Activated CD8-positive, alpha-beta memory T cell treated with anti-CD3 and anti-CD28 coated beads, Interleukin-2, amount 50 U/mL, for 24 hours (primary cell): ENCODE measurements around the gene PINLYP.

Experiments used
- DNase-seq: peaks from one replicate; pipeline ENCODE4 v3.0.0-alpha.2; 2020; ENCODE audit errors: extremely low read depth

The PINLYP gene

DNA sequence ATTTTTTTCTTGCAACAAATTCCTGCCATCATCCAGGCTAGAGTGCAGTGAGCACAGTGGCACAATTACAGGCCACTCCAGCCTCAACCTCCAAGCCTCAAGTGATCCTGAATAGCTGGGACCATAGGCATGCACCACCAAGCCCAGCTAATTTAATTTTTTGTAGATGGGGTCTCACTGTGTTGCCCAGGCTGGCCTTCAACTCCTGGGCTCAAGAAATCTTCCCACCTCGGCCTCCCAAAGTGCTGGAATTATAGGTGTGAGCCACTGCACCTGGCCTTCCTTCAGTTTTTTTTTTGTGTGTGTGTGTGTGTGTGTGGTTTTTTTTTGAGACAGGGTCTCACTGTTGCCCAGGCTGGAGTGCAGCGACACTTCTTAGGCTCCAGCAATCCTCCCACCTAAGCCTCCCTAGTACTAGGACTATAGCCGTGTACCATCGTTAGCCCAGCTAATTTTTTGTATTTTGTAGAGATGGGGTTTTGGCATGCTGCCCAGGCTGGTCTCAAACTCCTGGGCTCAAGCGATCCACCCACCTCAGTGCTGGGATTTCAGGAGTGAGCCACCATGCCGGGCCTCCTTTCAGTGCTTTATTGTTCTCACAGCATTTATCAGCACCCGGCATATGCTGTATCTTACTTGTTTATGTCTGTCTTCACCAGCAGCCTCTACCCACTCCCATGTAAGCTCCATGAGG, 30.4 kb downstream of the PINLYP start:
- DNase-seq, result no peak

DNA sequence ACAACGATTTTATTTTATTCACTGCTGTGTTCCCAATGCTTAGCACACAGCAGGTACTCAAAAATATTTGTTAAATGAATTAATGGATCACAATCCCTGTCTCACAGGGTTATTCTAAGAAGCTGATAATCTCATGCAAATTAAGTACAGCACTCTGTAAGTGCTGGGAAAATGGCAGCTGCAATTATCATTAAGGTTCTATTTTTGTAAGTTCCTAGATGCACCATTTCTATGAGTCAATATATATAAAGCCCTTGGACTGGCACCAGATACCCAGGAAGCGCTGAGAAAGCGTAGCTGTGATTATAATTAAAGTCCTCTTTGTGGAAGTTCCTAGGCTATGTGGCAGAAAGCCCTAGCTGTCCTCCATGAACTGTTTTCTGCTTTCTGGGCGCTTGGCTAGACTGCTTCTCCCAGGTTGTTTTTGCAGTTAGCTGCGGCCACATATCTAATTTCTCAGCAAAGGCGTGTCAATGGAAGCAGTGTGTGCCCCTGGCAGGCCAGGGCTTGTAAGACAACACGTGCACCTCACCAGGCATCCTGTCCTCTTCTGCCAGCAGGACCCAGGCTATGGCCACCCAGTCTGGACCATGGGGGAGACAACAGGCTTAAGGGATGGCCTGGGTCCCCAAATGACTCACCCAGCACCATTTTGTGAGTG, 31.1 kb downstream of the PINLYP start:
- DNase-seq, result no peak

DNA sequence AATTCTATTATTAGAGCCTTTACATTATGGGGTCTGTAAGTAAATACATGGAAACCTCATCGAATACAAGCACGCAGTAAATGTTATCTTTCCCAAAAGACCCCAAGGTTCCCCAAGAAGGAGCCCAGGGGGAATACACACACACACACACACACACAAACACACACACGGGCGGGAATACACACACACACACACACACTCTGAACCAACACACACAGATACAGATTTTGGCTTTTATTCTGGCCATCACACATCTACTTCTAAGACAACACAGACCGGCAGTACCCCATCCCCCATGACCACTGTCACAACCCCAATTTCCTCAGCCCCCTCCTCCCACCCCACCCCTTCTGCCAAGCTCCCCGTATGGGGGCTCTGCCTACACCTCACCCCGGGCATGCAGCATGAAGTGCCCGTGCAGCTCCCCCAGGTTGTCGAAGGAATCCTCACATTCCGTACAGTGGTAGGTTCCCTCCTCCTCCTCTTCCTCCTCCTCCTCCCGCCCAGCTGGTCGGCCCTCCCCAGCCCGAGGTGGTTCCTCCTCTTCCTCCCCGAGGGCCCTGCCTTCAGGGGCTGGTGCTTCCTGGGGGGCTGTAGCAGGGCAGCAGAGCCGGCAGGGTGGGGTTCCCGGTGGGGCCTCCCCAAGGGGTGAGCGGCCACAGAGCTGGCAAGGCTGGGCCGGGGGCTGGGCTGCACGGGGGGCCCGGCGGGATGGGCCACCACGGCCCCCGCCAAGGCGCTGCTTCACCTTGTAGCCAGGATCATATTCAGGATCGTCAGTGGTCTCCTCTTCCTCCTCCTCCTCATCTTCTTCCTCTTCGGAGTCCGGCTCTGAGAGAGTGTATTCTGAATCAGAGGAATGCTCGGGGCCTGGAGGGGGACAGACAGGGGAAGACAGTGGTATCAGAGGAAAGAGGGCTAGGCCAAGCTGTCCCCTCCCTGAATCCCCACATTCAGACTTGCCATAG, 31.9 kb downstream of the PINLYP start:
- no peak for DNase-seq

DNA sequence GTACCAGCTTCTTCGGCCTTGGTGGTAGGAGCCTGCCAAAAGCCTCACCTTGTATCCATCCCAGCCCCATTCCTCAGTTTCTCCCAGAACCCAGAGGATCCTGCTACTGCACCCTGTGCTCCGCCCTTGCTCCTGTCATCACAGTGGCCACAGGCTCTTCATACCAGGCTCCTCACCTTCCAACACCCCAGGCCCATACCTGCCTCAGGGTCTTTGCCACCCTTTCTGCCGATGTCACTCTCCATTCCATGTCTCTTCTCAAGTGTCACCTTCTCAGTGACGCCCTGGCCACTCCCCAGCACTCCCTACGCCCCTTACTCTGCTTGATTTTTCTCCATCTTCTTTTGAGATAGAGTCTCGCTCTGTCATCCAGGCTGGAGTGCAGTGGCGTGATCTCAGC, 34.3 kb downstream of the PINLYP start:
- DNase-seq, result no peak

DNA sequence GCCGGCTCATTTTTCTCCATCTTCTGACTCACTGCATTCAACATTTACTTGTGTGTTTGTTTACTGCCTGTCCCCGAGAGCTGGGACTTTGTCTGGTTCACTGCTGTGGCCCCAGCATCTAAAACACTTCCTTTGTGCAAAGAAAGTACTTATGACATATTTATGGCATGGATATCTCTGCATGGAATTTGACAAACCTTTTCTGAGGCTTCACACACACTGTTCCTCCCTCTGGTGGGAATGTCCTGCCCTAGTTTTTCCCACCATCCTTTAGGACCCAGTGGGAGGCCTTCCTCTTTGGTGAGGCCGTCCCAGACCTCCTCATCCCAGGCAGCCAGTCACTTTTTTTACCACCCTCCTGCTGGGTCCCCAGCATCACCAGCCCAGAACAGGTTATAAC, 34.9 kb downstream of the PINLYP start:
- DNase-seq, result no peak

DNA sequence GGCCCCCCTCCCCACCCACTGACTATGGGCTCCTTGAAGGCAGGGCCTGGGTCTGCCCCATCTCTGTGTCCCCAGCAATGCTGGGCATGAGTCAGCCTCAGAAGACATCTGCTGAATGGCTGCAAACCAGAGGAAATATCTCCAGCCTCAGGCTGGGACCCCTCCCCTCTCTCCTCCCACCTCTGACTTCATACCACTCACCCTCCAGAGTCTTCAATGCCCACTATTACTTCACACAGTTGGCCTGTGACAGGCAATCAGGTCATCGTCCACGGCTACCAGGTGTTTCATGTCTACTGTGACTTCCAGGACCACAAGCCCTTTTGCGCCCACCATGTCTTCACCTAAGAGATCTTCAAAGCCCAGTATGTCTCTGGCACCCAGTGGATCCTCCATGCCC, 36.2 kb downstream of the PINLYP start, which contains the start of gene SRRM5:
SRRM5 (plus strand) TSS at position 301 of the 400 bp plus-strand sequence; CDS start at position 335, 34 bp downstream.
- no peak for DNase-seq

DNA sequence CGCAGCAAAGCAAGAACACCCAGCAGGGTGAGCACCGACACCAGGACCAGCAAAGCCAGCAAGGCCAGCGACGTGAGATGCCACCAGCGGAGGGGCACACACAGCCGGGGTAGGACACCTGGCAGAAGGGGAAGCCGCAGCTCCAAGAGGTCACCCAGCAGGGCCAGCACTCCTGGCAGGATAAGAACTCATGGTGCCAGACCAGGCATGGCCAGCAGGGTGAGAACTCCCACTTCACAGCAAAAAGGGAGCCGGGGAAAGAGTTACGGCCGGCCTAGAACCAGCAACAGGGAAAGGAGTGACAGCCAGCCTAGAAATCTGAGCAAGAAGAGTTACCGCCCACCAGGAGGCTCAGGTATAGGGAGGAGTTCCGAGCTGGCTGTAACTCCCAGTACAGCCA, 36.8 kb downstream of the PINLYP start:
- DNase-seq, result no peak

DNA sequence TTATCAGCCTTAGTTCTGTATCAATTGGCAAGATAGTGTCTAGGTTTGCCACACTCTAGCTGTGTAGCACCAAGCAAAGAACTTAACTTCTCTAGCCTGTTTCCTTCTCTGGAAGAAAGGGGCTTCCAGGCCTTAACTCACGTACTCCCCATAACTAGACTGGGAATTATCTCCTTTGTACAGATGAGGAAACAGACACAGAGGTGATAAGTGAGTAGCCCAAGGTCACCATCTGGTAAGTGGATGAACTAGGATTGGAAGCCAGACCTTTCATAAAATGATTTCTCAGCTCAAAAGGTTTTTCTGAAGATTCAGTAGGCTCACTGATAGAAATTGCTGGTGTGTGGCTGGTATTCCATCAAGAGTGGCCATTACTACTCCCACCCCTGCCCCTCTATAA, 40.7 kb downstream of the PINLYP start:
- no peak for DNase-seq

DNA sequence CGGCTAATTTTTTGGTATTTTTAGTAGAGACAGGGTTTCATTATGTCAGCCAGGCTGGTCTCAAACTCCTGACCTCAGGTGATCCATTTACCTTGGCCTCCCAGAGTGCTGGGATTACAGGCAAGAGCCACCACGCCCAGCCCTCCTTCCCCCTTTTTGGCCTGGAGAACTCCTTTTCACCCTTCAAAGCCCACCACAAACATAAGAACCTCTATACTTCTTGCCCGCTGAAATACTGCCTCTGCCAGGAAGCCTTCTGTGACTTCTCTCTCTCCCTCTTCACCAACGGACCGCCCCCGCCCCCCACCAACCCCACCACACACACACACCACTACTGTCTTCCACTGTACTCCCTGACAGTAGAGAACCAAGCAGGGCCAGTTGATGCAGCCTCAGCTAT, 41.4 kb downstream of the PINLYP start:
- no peak for DNase-seq

DNA sequence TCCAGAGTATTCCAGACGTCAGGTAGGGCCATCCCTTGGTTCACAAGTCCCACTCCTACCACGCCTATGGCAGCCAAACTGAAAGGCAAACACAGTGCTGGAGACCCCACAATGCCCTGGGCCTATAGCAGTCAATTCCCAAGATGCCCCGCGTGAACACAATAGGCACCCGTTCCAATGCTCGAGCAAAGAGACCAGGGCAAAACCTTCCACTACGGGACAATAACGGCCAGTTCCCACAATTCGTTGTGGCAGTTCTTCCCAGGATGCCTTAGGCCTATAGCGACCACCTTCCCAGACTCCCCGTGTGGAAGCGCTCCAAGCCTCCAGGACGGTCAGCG, 43.3 kb downstream of the PINLYP start:
- DNase-seq, result no peak

DNA sequence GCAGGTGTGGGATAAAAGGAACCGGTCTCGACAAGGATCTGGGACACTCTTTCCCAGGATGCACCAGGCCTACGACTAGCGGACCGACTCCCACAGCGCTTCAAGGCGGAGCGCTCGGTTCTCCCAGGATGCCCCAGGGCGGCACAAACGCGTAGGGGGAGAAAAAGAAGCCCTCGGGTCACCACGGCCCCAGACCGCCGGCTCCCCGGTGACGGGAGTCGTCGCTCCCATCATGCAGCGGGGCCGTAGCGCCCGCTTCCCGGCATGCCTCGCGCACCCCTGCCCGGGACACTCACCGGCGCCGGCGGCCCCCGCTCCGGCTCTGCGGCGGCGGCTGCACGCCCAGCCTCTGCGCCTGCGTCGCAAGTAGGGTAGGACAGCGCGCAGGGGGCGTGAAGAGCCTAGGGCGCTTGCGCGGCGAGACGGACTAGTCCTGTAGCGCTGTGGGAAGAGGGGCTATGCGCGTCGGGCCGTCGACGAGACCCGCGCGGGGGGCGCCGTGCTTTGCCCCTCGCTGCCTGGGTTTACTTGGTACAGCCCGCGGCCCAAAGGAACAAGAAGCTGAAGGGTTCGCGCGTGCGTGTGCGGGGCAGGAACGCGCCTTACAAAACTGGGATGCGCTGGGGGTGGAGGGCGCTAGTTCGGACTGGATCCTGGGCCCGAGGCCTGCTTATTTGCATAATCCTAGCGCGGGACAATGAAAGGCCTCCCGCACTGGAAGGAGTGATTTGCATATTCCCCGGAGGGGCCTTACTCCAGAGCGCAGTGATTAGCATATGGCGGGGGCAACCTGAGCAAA, 43.9 kb downstream of the PINLYP start, which contains the start of gene ZNF428:
ZNF428 (minus strand) TSS at position 368 of the 799 bp plus-strand sequence. CDS start 5,325 bp downstream, outside the sequence.
- DNase-seq, result peak; percentile 78

DNA sequence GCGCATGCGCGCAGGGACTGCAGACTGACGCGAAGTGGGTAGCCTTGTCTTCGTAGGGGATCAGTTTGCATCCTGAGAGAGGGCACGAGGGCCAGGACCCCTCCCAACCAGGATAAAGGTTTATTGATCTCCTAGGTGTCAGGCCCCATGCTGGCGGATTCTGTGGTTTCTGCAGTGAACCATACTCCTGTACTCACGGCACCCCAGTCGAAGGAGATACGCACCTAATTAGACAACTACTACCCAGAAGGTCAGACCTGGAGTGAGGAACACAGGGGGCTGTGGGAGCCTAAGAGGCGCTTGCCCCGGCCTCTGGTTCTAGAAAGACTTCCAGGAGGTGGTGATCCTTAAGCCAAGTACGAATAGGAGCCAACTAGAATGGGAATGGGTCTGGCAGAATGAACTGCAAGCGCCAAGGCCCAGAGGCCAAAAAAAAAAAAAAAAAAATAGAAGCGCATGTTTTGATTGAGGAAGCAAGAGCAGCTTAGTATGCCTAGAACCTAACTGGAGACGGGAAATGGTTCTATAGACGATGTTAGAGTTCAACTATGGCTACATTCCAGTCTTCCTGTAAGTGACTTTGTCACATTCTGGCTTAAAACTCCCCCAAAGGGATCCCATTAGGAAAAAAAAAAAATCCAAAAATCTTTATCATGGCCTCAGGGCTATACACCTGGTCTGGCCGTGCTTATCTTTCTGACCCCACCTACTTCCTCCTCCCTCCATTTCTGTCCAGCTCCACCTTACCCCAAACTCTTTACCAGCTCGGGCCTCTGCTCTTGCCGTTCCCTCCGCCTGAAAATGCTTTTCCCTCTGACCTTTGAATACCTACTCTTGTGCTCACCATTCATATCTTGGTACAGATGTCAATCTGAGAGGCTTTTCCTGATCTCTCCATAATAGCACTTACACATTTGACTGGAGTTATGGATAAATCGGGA, 44.7 kb downstream of the PINLYP start:
- DNase-seq, result no peak

DNA sequence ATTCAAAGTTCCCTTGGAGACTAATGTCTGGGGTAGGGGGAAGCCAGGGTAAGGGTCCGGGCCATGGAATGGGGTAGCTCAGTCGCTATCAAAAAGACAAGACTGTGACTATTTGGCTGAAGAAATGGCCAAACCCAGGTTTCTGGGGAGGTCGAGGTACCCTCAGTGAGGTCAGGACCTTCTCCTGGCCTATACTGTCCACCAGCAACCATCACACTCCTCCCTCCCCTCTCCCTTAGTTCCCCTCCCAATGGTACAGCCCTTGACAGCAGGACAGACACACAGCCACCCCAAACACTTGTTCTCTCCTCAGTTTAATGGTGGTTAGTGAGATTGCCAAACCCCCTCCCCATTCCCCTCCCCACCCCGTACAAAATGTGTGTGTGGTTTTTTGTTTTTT, 46.5 kb downstream of the PINLYP start:
- DNase-seq, result no peak

DNA sequence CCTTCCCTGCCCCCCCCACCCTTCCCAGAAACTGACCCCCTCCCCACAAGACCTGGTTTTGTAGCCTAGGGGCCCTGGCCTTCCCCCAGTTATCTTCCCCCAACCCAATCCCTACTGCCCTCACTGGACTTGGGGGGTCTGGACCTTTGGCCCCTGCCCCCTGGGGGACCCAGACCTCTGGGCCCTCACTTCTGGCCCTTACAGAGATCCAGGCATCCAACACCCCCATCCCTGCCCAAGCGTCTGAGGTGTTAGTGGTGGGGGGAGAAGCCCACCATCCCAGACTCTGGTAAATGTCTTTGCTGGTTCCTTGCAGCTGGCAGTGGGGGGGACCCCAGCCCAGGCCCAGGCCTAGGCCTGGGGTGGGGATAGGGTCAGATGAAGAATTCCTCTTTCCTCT, 47.4 kb downstream of the PINLYP start:
- DNase-seq, result no peak

DNA sequence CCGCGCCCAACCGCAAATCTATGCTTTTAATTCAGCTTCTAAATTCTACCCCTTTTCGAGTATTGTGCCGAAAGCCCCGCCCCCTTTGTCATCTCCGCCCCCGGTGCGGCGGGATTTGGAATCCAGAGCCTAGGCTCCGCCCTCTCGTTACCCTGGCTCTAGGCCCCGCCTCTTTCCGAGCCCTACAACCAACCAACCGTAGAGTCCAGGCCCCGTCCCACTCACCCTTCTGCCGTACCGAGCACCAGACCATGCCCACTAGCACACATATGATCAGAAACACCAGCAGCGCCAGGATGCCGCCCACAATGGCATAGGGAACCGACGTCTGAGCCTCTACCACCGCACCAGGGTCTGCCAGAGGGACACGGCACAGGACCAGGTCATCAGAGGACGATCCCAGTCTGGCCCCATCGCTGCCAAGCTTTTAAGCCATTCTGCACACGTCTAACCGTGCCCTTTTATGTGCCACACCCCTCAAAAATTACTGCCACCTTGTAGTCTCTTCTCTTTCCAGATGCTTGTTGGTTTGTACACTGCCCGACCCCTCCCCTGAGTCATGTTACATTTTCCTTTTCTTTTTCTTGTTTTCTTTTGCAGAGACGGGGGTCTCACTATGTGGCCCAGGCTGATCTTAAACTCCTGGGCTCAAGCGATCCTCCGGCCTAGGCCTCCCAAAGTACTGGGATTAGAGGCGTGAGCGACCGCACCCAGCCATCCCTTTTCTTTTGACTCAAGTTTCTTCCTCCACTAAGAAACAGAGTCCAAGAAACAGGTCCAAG, 48.5 kb downstream of the PINLYP start:
- DNase-seq, result no peak

DNA sequence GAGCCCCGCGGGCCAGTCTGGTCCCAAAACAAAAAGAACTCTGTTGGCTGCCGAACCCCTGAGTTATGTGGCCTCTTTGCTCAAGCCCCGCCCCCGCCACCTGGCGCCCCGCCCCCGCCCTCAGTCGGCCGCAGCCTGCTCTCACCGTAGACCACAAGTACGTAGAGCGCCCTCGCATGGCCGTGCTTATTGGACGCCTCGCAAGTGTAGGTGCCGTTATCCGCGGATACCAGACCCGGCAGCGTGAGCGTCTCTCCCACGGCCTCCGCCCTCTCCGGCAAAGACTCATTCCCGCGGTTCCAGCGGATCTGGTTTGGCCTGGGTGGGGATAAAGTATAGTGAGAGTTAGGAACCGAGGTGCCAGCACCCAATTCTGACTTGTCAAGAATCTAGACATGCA, 49.3 kb downstream of the PINLYP start:
- peak; percentile 60 for DNase-seq

DNA sequence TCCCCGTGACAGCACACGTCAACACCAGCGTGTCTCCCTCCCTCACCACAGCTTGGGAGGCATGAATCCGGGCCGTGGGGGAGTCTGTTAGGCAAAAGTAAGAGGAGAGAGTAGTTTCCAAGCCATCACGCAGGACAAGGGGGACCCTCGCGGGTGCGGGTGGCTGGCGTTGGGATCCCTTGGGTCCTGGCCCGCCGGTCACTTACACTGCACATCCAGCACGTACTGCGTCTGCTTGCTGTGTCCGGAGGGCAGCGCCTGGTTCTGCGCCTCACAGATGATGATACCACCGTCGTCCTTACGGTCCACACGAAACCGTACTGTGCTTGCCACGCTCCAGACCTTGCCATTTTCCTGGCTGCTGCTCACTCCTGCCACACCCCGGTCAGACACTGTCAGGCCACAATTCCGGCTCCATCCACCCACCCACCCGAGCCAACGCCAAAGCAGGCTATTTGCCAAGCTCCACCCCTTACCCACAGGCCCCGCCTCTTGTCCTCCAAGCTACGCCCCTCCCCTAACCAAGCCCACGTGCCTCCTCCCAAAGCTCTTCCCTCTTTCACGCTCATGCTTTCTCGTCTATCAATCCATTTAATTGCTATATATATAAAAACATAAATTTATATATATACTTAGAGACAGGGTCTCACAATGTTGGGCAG, 50.4 kb downstream of the PINLYP start:
- DNase-seq, result no peak

DNA sequence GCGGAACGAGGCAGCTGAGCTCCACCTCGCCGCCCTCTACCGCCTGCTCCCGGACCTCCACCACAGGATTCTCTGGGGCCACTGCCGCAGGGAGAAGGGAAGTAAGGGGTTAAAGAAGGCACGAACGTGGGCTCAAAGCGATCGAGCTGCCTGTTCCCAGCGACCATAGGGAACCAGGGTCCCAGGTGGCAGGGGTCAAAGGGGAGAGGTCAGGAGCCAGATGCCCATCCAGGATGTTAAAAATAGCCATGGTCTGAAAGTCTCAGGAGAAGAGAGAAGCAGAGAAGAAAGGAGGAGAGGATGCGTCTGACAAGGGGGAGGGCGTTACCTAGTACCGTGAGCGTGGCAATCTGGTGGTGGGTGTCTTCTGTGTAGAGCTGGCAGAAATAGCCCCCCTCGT, 51.2 kb downstream of the PINLYP start:
- DNase-seq, result no peak
